RWPE1 (cell line): ENCODE results near the gene PAFAH1B1.

ENCODE experiments used
- CTCF ChIA-PET: fragments of 350-600 bp; sonication (Branson Sonifier 250); formaldehyde crosslinking; extraction: SDS; loops from one replicate; lab custom pipeline; 2021; lab: Yijun Ruan, JAX
- POLR2A ChIA-PET: fragments of 400-600 bp; formaldehyde crosslinking; extraction: SDS; loops from one replicate; lab custom pipeline; 2020; ENCODE audit warnings: antibody characterized with exemption; ENCODE audit not compliant: low non-redundant PET; lab: Yijun Ruan, JAX
- DNase-seq: peaks from one replicate; pipeline ENCODE4 v3.0.0; 2012; ENCODE audit warnings: low spot score
- H3K27ac ChIP-seq: fragments of 450-650 bp; 2 replicates; pipeline ENCODE4 v1.5.1; 2017
- CTCF ChIP-seq: fragments of 450-650 bp; conservative IDR thresholded peaks from 2 replicates; pipeline ENCODE4 v1.5.1; 2017; ENCODE audit warnings: low read depth, mild to moderate bottlenecking

Gene PAFAH1B1

DNA sequence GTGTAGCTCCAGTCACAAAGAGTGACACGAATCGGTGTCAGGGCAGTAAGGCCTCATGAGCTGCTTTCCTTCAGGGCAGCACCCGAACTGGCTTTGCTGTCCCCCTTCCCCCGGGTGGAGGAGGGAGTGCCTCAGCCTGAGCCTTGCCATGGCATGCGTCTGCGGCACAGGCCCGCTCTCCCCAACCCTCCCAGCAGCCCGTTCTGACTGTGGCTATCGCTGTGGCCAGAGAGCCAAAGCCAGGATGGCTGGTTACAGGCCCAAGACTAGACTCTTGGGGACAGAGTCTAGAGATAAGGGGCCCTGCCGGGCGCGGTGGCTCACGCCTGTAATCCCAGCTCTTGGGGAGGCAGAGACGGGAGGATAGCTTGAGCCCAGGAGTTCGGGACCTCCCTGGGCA lies 92.2 kb downstream of the PAFAH1B1 start:
- H3K27ac ChIP-seq, result peak overlapping the region; percentile 69
- no peak for DNase-seq
- CTCF ChIA-PET, result no interaction called here

GRCh38 chr17:2687074-2687418 lies 93.6 kb downstream of the PAFAH1B1 start:
- TF ChIP-seq CTCF, result no peak
- no peak for DNase-seq
- ChIA-PET CTCF (interaction anchor here (0.6 kb wide), 1 partner anchor 67 kb away, joined by 4 read pairs; no protein-coding TSS in a partner anchor), POLR2A (no interaction called here)
- peak overlapping the region; percentile 69 for H3K27ac ChIP-seq

More for the DNA sequence above, 92.2 kb downstream of the PAFAH1B1 start:
- TF ChIP-seq CTCF, result no peak
- POLR2A ChIA-PET, result no interaction called here

- ChIA-PET CTCF (interaction anchor here (0.6 kb wide), 1 partner anchor 32 kb away, joined by 4 read pairs; no protein-coding TSS in a partner anchor), POLR2A (no interaction called here)
- H3K27ac ChIP-seq, result peak overlapping the region; percentile 69
- DNase-seq, result no peak
- TF ChIP-seq CTCF, result no peak
Observed at GRCh38 chr17:2688351-2689342, 95.2 kb downstream of the PAFAH1B1 start.

GRCh38 chr17:2689411-2690164 lies 96.1 kb downstream of the PAFAH1B1 start:
- CTCF ChIA-PET, result no interaction called here
- no peak for TF ChIP-seq CTCF
- DNase-seq, result no peak
- POLR2A ChIA-PET, result interaction anchor here (0.5 kb wide), 1 partner anchor 38 kb away, joined by 3 read pairs; no protein-coding TSS in a partner anchor
- H3K27ac ChIP-seq, result peak overlapping the region; percentile 69

GRCh38 chr17:2690165-2691068 lies 97.0 kb downstream of the PAFAH1B1 start:
- CTCF ChIA-PET, result no interaction called here
- no peak for TF ChIP-seq CTCF
- peak overlapping the region; percentile 69 for H3K27ac ChIP-seq
- POLR2A ChIA-PET, result interaction anchor here (0.5 kb wide), 1 partner anchor 37 kb away, joined by 3 read pairs; no protein-coding TSS in a partner anchor
- DNase-seq, result no peak
